ENCODE data around the gene CMIP.

CMIP gene

GRCh38 chr16:81752225-81752875, 307.7 kb downstream of the CMIP start:
- no peak overlapping the region for H3K14ac ChIP-seq (ENCODE audit: low read length)

DNA sequence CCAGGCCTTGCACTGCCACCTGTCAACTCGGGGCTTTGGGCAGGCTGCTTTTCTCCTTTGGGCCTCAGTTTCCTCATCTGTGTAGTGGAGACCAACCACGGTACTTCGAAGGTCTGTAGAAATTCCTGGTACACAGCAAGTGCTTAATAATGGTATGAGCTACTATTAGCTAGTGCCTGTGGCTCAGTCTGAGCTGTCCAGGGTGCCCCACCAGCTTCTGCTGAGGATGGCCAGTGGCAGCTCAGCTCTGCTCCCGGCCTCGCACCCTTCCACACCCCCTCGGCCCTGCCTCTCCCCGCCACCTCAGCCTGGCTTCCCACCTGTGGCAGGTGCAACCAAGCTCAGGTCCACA, 308.2 kb downstream of the CMIP start:
- no peak overlapping the region for H4K8ac ChIP-seq (ENCODE audit: low read depth, low read length)
- H3K18ac ChIP-seq (ENCODE audit: low read length), result no peak overlapping the region
- no peak overlapping the region for H3K9ac ChIP-seq (ENCODE audit: low read length)
- no peak overlapping the region for H3K4me2 ChIP-seq (ENCODE audit: low read length)
- no peaks in the 10 kb centered on the region for H3K79me2 ChIP-seq (ENCODE audit: control insufficient read depth, insufficient read depth, low read length, poor library complexity)
- H2BK5ac ChIP-seq (ENCODE audit: low read depth, low read length, poor library complexity), result no peak overlapping the region
- no peak overlapping the region for H2BK120ac ChIP-seq (ENCODE audit: insufficient read depth, low read length, poor library complexity)
- no peak overlapping the region for H4K12ac ChIP-seq (ENCODE audit: low read depth, low read length)
- H3K23ac ChIP-seq (ENCODE audit: low read length), result no peak overlapping the region
- peaks cover 4 to 7% of the 10 kb centered on the region in 2 experiments for H3K4me1 ChIP-seq (ENCODE audit: control insufficient read depth in 1 of 2, insufficient read depth in 2 of 2, low read length in 2 of 2)
- H3K4me3 ChIP-seq (ENCODE audit: low read depth, low read length), result peak overlapping the region; percentile 5
- no peak overlapping the region for H2AK5ac ChIP-seq (ENCODE audit: low read length)
- H3K27me3 ChIP-seq (ENCODE audit: insufficient read depth, low read length), result no peaks in the 10 kb centered on the region
- H4K91ac ChIP-seq (ENCODE audit: low read depth, low read length), result no peak overlapping the region
- no peak overlapping the region for H3K14ac ChIP-seq (ENCODE audit: low read length)
- H3K9me3 ChIP-seq (ENCODE audit: insufficient read depth, low read depth, low read length), result peaks cover 2% of the 10 kb centered on the region
- peaks cover 2% of the 10 kb centered on the region for H3K79me1 ChIP-seq (ENCODE audit: low read length)
- H3K36me3 ChIP-seq (ENCODE audit: control insufficient read depth in 1 of 2, insufficient read depth in 2 of 2, low read length in 2 of 2), result no peaks in the 10 kb centered on the region
- H2AFZ ChIP-seq (ENCODE audit: insufficient read depth, low read length, poor library complexity), result no peak overlapping the region
- no CpG with 5 or more reads among the region's 7 CpGs for WGBS (ENCODE audit: extremely low coverage, insufficient coverage, insufficient read length)
- H3K4ac ChIP-seq (ENCODE audit: low read depth, low read length), result no peak overlapping the region
- no peak overlapping the region for H3K27ac ChIP-seq (ENCODE audit: low read depth, low read length)
- DNase-seq, result no peak
- H2BK12ac ChIP-seq (ENCODE audit: low read length), result no peak overlapping the region

More at GRCh38 chr16:81752225-81752875, 307.7 kb downstream of the CMIP start:
- Histone ChIP-seq H2BK12ac (ENCODE audit: low read length) (no peak overlapping the region), H3K79me2 (ENCODE audit: control insufficient read depth, insufficient read depth, low read length, poor library complexity) (no peaks in the 10 kb centered on the region), H3K4me2 (ENCODE audit: low read length) (no peak overlapping the region), H2BK120ac (ENCODE audit: insufficient read depth, low read length, poor library complexity) (no peak overlapping the region), H3K36me3 (ENCODE audit: control insufficient read depth in 1 of 2, insufficient read depth in 2 of 2, low read length in 2 of 2) (no peaks in the 10 kb centered on the region), H3K27me3 (ENCODE audit: insufficient read depth, low read length) (no peaks in the 10 kb centered on the region), H2AK5ac (ENCODE audit: low read length) (no peak overlapping the region), H3K79me1 (ENCODE audit: low read length) (peaks cover 2% of the 10 kb centered on the region), H3K27ac (ENCODE audit: low read depth, low read length) (no peak overlapping the region), H2BK5ac (ENCODE audit: low read depth, low read length, poor library complexity) (no peak overlapping the region), H4K8ac (ENCODE audit: low read depth, low read length) (no peak overlapping the region), H3K9ac (ENCODE audit: low read length) (no peak overlapping the region), H4K12ac (ENCODE audit: low read depth, low read length) (no peak overlapping the region), H3K9me3 (ENCODE audit: insufficient read depth, low read depth, low read length) (peaks cover 2% of the 10 kb centered on the region), H3K4ac (ENCODE audit: low read depth, low read length) (no peak overlapping the region), H3K4me1 (ENCODE audit: control insufficient read depth in 1 of 2, insufficient read depth in 2 of 2, low read length in 2 of 2) (peaks cover 4 to 7% of the 10 kb centered on the region in 2 experiments), H3K18ac (ENCODE audit: low read length) (no peak overlapping the region), H3K23ac (ENCODE audit: low read length) (no peak overlapping the region), H3K4me3 (ENCODE audit: low read depth, low read length) (no peak overlapping the region), H2AFZ (ENCODE audit: insufficient read depth, low read length, poor library complexity) (no peak overlapping the region), H4K91ac (ENCODE audit: low read depth, low read length) (no peak overlapping the region)
- WGBS (ENCODE audit: extremely low coverage, insufficient coverage, insufficient read length), result no CpG with 5 or more reads among the region's 13 CpGs
- peak in 1 of 2 donors; percentile 12 for DNase-seq

GRCh38 chr16:81754858-81755257, 310.2 kb downstream of the CMIP start:
- Histone ChIP-seq H3K14ac (ENCODE audit: low read length) (no peak overlapping the region), H2BK12ac (ENCODE audit: low read length) (no peak overlapping the region), H3K27ac (ENCODE audit: low read depth, low read length) (no peak overlapping the region), H2BK5ac (ENCODE audit: low read depth, low read length, poor library complexity) (no peak overlapping the region), H4K12ac (ENCODE audit: low read depth, low read length) (no peak overlapping the region), H3K18ac (ENCODE audit: low read length) (no peak overlapping the region), H4K91ac (ENCODE audit: low read depth, low read length) (no peak overlapping the region), H3K27me3 (ENCODE audit: insufficient read depth, low read length) (no peaks in the 10 kb centered on the region), H3K4me2 (ENCODE audit: low read length) (no peak overlapping the region), H3K23ac (ENCODE audit: low read length) (no peak overlapping the region), H3K9me3 (ENCODE audit: insufficient read depth, low read depth, low read length) (peaks cover 2% of the 10 kb centered on the region), H3K36me3 (ENCODE audit: control insufficient read depth in 1 of 2, insufficient read depth in 2 of 2, low read length in 2 of 2) (no peaks in the 10 kb centered on the region), H3K4me1 (ENCODE audit: control insufficient read depth in 1 of 2, insufficient read depth in 2 of 2, low read length in 2 of 2) (peaks cover 4 to 7% of the 10 kb centered on the region in 2 experiments), H2AFZ (ENCODE audit: insufficient read depth, low read length, poor library complexity) (no peak overlapping the region), H3K4ac (ENCODE audit: low read depth, low read length) (no peak overlapping the region), H3K4me3 (ENCODE audit: low read depth, low read length) (no peak overlapping the region), H3K9ac (ENCODE audit: low read length) (no peak overlapping the region), H3K79me1 (ENCODE audit: low read length) (peaks cover 2% of the 10 kb centered on the region), H4K8ac (ENCODE audit: low read depth, low read length) (no peak overlapping the region), H2AK5ac (ENCODE audit: low read length) (no peak overlapping the region), H3K79me2 (ENCODE audit: control insufficient read depth, insufficient read depth, low read length, poor library complexity) (no peaks in the 10 kb centered on the region), H2BK120ac (ENCODE audit: insufficient read depth, low read length, poor library complexity) (no peak overlapping the region)
- no CpG with 5 or more reads among the region's 1 CpG for WGBS (ENCODE audit: extremely low coverage, insufficient coverage, insufficient read length)
- no peak for DNase-seq

- Histone ChIP-seq H2BK5ac (ENCODE audit: low read depth, low read length, poor library complexity) (no peak overlapping the region), H2AK5ac (ENCODE audit: low read length) (peak overlapping the region; percentile 39), H2AFZ (ENCODE audit: insufficient read depth, low read length, poor library complexity) (no peak overlapping the region), H3K9me3 (ENCODE audit: insufficient read depth, low read depth, low read length) (peaks cover 2% of the 10 kb centered on the region), H3K4me3 (ENCODE audit: low read depth, low read length) (no peak overlapping the region), H3K27me3 (ENCODE audit: insufficient read depth, low read length) (no peaks in the 10 kb centered on the region), H4K91ac (ENCODE audit: low read depth, low read length) (no peak overlapping the region), H2BK120ac (ENCODE audit: insufficient read depth, low read length, poor library complexity) (no peak overlapping the region), H3K36me3 (ENCODE audit: control insufficient read depth in 1 of 2, insufficient read depth in 2 of 2, low read length in 2 of 2) (no peaks in the 10 kb centered on the region), H3K4me2 (ENCODE audit: low read length) (no peak overlapping the region), H3K4ac (ENCODE audit: low read depth, low read length) (no peak overlapping the region), H3K79me2 (ENCODE audit: control insufficient read depth, insufficient read depth, low read length, poor library complexity) (no peaks in the 10 kb centered on the region), H3K27ac (ENCODE audit: low read depth, low read length) (no peak overlapping the region), H3K79me1 (ENCODE audit: low read length) (peaks cover 2% of the 10 kb centered on the region), H3K14ac (ENCODE audit: low read length) (no peak overlapping the region), H4K12ac (ENCODE audit: low read depth, low read length) (no peak overlapping the region), H3K18ac (ENCODE audit: low read length) (no peak overlapping the region), H3K4me1 (ENCODE audit: control insufficient read depth in 1 of 2, insufficient read depth in 2 of 2, low read length in 2 of 2) (peaks cover 4 to 7% of the 10 kb centered on the region in 2 experiments), H4K8ac (ENCODE audit: low read depth, low read length) (no peak overlapping the region), H2BK12ac (ENCODE audit: low read length) (no peak overlapping the region), H3K23ac (ENCODE audit: low read length) (no peak overlapping the region), H3K9ac (ENCODE audit: low read length) (no peak overlapping the region)
- DNase-seq, result no peak
- no CpG with 5 or more reads among the region's 13 CpGs for WGBS (ENCODE audit: extremely low coverage, insufficient coverage, insufficient read length)
These were observed 311.5 kb downstream of the CMIP start for GRCh38 chr16:81755915-81756614.

Measured in trophoblast cell (in vitro differentiated cells and primary cell).